H4 (cell line): ENCODE data around the gene MEF2A. TPM values are rescaled to one million over a fixed set of nuclear protein-coding genes. Genes with fewer than 3 reads are reported as not detected.

Source experiments
- DNase-seq: peaks from one replicate; pipeline ENCODE4 v3.0.0-alpha.2; 2015; ENCODE audit warnings: low spot score
- total RNA-seq: library from RNA; depleted of rRNA; stranded (reverse); fragments of >200 nt; shearing (Covaris generic); gene quantifications from 2 replicates; pipeline ENCODE4 v1.2.3, GENCODE V29; 2014

Gene MEF2A
- total RNA-seq, 1 experiment from 2014 or later: 16.7 TPM

GRCh38 chr15:99703603-99704443 lies 138.0 kb downstream of the MEF2A start:
- peak; percentile 89 for DNase-seq

- peak; percentile 85 for DNase-seq
These were observed 138.7 kb downstream of the MEF2A start for GRCh38 chr15:99704444-99704838.

GRCh38 chr15:99706557-99707303 lies 140.9 kb downstream of the MEF2A start:
- no peak for DNase-seq

- DNase-seq: no peak
These were observed 141.9 kb downstream of the MEF2A start for GRCh38 chr15:99707473-99708270.

GRCh38 chr15:99708563-99708962 lies 142.8 kb downstream of the MEF2A start:
- peak; percentile 88 for DNase-seq

- no peak for DNase-seq
These were observed 143.6 kb downstream of the MEF2A start for GRCh38 chr15:99709243-99709986.

- DNase-seq: no peak
These were observed 145.8 kb downstream of the MEF2A start for GRCh38 chr15:99711625-99712024.

GRCh38 chr15:99712415-99712814 lies 146.6 kb downstream of the MEF2A start:
- DNase-seq: no peak

- no peak for DNase-seq
These were observed 150.8 kb downstream of the MEF2A start for GRCh38 chr15:99716540-99717095.

- DNase-seq: no peak
These were observed 151.6 kb downstream of the MEF2A start for GRCh38 chr15:99717161-99718009.

- no peak for DNase-seq
These were observed 152.6 kb downstream of the MEF2A start for GRCh38 chr15:99718421-99718820.

- peak; percentile 76 for DNase-seq
These were observed 153.3 kb downstream of the MEF2A start for GRCh38 chr15:99719096-99719541.

- no peak for DNase-seq
These were observed 154.7 kb downstream of the MEF2A start for GRCh38 chr15:99720533-99720932.

- no peak for DNase-seq
These were observed 155.5 kb downstream of the MEF2A start for GRCh38 chr15:99721104-99721778.

GRCh38 chr15:99721896-99722295 lies 156.1 kb downstream of the MEF2A start:
- no peak for DNase-seq

- DNase-seq: no peak
These were observed 156.6 kb downstream of the MEF2A start for GRCh38 chr15:99722406-99722805.

- no peak for DNase-seq
These were observed 160.5 kb downstream of the MEF2A start for GRCh38 chr15:99726333-99726732.

- no peak for DNase-seq
These were observed 161.5 kb downstream of the MEF2A start for GRCh38 chr15:99727330-99727729.

- DNase-seq: no peak
These were observed 161.9 kb downstream of the MEF2A start for GRCh38 chr15:99727733-99728132.
